Astrocyte (in vitro differentiated cells and primary cell): ENCODE results near the gene NPFF.

Source experiments
- CTCF ChIP-seq: IDR thresholded peaks from 2 replicates; pipeline ENCODE4 v1.5.1; 2011; ENCODE audit warnings: low read depth, mild to moderate bottlenecking, inconsistent platforms, low read length, moderate library complexity; ENCODE audit not compliant: insufficient read depth
- EZH2 ChIP-seq: IDR thresholded peaks from 2 replicates; pipeline ENCODE4 v1.6.1; 2012; ENCODE audit warnings: mild to moderate bottlenecking, low read length, inconsistent platforms; ENCODE audit not compliant: insufficient read depth

- TF ChIP-seq CTCF (no peak), EZH2 (no peak)
Measured at GRCh38 chr12:53468282-53468681, 39.0 kb downstream of the NPFF start.
